ENCODE measurements around the gene TP53AIP1. TPM values are rescaled to one million over a fixed set of nuclear protein-coding genes. Genes with fewer than 3 reads are reported as not detected.

The TP53AIP1 gene
- total and polyA plus RNA-seq, 10 of the 15 experiments (the other 5 are each of a cell fraction or from before 2014, with no cell fraction given), result 0.01 TPM; not detected in 9

GRCh38 chr11:128900468-128900867, 42.2 kb downstream of the TP53AIP1 start:
- CTCF ChIA-PET, result no interaction called here
- no peaks in the 10 kb centered on the region for H3K9me3 ChIP-seq (replicated peaks; ENCODE audit: control insufficient read depth, insufficient read depth, low read length)
- RAD21 ChIA-PET (ENCODE audit: unreplicated experiment), result no interaction called here
- H3K36me3 ChIP-seq (ENCODE audit: control insufficient read depth in 2 of 2, insufficient read depth in 2 of 2, low read length in 1 of 2), result no peaks in the 10 kb centered on the region
- ATAC-seq (no peak), DNase-seq (ENCODE audit: low read depth, low spot score) (no peak), FAIRE-seq (no peak)
- H3K4me2 ChIP-seq (ENCODE audit: control insufficient read depth, insufficient read depth), result no peak overlapping the region
- H4K20me1 ChIP-seq (ENCODE audit: control insufficient read depth, insufficient read depth), result no peaks in the 10 kb centered on the region
- H3K9ac ChIP-seq (ENCODE audit: control insufficient read depth, insufficient read depth, low read length), result no peak overlapping the region
- SMC1A ChIA-PET (ENCODE audit: uncharacterized antibody, unreplicated experiment), result no interaction called here
- H3K4me3 ChIP-seq, result no peak overlapping the region
- WGBS (ENCODE audit: insufficient coverage, insufficient replicate concordance, low lambda C conversion rate, missing lambda C conversion rate), result 1% methylated on average over 4 of the region's 4 CpGs
- in situ Hi-C loops (cut with MboI) (no loop called here), intact Hi-C loops (cut with micrococcal nuclease; ENCODE audit: unreplicated experiment) (no loop called here)
- no peaks in the 10 kb centered on the region for H3K4me1 ChIP-seq (ENCODE audit: control insufficient read depth, insufficient read depth, low read length)
- H3K79me2 ChIP-seq (ENCODE audit: control insufficient read depth, insufficient read depth, low read length), result no peaks in the 10 kb centered on the region
- H3K27me3 ChIP-seq (replicated peaks in 1 of 2; ENCODE audit: control insufficient read depth in 2 of 2, insufficient read depth in 2 of 2, low read length in 1 of 2), result peaks cover 3% of the 10 kb centered on the region in 2 experiments; a peak in 2 of 4 replicates
- no peak overlapping the region for H3K27ac ChIP-seq (ENCODE audit: control insufficient read depth, insufficient read depth)
- no peak overlapping the region for H2AFZ ChIP-seq (ENCODE audit: control insufficient read depth, low read depth, low read length)
- BruUV-seq (replicated peaks), result no TSS peak
- POLR2A ChIA-PET, result no interaction called here
- TF ChIP-seq MXI1 (IDR thresholded peaks at IDR 0.05; ENCODE audit: low read depth, low read length), result no peak
- TF ChIP-seq, protein P1, sequence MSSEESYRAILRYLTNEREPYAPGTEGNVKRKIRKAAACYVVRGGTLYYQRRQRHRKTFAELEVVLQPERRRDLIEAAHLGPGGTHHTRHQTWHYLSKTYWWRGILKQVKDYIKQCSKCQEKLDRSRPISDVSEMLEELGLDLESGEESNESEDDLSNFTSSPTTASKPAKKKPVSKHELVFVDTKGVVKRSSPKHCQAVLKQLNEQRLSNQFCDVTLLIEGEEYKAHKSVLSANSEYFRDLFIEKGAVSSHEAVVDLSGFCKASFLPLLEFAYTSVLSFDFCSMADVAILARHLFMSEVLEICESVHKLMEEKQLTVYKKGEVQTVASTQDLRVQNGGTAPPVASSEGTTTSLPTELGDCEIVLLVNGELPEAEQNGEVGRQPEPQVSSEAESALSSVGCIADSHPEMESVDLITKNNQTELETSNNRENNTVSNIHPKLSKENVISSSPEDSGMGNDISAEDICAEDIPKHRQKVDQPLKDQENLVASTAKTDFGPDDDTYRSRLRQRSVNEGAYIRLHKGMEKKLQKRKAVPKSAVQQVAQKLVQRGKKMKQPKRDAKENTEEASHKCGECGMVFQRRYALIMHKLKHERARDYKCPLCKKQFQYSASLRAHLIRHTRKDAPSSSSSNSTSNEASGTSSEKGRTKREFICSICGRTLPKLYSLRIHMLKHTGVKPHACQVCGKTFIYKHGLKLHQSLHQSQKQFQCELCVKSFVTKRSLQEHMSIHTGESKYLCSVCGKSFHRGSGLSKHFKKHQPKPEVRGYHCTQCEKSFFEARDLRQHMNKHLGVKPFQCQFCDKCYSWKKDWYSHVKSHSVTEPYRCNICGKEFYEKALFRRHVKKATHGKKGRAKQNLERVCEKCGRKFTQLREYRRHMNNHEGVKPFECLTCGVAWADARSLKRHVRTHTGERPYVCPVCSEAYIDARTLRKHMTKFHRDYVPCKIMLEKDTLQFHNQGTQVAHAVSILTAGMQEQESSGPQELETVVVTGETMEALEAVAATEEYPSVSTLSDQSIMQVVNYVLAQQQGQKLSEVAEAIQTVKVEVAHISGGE (CRISPR knock-in tag; IDR thresholded peaks at IDR 0.05), result no peak
- no peak for TF ChIP-seq BHLHE40 (IDR thresholded peaks at IDR 0.05; ENCODE audit: borderline replicate concordance in 1 of 2, low read depth in 2 of 2, low read length in 1 of 2)
- TF ChIP-seq FOS (IDR thresholded peaks at IDR 0.05; ENCODE audit: borderline replicate concordance, extremely low read depth, insufficient read length), result no peak
- TF ChIP-seq DPF2 (IDR thresholded peaks at IDR 0.05), result no peak
- TF ChIP-seq, protein P2, sequence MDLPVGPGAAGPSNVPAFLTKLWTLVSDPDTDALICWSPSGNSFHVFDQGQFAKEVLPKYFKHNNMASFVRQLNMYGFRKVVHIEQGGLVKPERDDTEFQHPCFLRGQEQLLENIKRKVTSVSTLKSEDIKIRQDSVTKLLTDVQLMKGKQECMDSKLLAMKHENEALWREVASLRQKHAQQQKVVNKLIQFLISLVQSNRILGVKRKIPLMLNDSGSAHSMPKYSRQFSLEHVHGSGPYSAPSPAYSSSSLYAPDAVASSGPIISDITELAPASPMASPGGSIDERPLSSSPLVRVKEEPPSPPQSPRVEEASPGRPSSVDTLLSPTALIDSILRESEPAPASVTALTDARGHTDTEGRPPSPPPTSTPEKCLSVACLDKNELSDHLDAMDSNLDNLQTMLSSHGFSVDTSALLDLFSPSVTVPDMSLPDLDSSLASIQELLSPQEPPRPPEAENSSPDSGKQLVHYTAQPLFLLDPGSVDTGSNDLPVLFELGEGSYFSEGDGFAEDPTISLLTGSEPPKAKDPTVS (IDR thresholded peaks at IDR 0.05; ENCODE audit: low read depth, low read length), result no peak
- TF ChIP-seq ZNF24 (IDR thresholded peaks at IDR 0.05), result no peak
- TF ChIP-seq CTCF (IDR thresholded peaks at IDR 0.05 in 2 of 3, conservative IDR thresholded peaks at IDR 0.05 in 1 of 3; ENCODE audit: control insufficient read depth in 2 of 3, extremely low read depth in 1 of 3, insufficient read depth in 1 of 3, low read depth in 3 of 3, low read length in 3 of 3), result no peak
- TF ChIP-seq NFIC (IDR thresholded peaks at IDR 0.05; ENCODE audit: low read depth, low read length), result no peak
- TF ChIP-seq TCF7 (IDR thresholded peaks at IDR 0.05; ENCODE audit: borderline replicate concordance), result no peak
- TF ChIP-seq, protein P3, sequence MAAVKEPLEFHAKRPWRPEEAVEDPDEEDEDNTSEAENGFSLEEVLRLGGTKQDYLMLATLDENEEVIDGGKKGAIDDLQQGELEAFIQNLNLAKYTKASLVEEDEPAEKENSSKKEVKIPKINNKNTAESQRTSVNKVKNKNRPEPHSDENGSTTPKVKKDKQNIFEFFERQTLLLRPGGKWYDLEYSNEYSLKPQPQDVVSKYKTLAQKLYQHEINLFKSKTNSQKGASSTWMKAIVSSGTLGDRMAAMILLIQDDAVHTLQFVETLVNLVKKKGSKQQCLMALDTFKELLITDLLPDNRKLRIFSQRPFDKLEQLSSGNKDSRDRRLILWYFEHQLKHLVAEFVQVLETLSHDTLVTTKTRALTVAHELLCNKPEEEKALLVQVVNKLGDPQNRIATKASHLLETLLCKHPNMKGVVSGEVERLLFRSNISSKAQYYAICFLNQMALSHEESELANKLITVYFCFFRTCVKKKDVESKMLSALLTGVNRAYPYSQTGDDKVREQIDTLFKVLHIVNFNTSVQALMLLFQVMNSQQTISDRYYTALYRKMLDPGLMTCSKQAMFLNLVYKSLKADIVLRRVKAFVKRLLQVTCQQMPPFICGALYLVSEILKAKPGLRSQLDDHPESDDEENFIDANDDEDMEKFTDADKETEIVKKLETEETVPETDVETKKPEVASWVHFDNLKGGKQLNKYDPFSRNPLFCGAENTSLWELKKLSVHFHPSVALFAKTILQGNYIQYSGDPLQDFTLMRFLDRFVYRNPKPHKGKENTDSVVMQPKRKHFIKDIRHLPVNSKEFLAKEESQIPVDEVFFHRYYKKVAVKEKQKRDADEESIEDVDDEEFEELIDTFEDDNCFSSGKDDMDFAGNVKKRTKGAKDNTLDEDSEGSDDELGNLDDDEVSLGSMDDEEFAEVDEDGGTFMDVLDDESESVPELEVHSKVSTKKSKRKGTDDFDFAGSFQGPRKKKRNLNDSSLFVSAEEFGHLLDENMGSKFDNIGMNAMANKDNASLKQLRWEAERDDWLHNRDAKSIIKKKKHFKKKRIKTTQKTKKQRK (IDR thresholded peaks at IDR 0.05; ENCODE audit: low read depth, low read length), result no peak
- no peak for TF ChIP-seq CHD2 (IDR thresholded peaks at IDR 0.05; ENCODE audit: borderline replicate concordance, low read depth, low read length)
- TF ChIP-seq, protein P4, sequence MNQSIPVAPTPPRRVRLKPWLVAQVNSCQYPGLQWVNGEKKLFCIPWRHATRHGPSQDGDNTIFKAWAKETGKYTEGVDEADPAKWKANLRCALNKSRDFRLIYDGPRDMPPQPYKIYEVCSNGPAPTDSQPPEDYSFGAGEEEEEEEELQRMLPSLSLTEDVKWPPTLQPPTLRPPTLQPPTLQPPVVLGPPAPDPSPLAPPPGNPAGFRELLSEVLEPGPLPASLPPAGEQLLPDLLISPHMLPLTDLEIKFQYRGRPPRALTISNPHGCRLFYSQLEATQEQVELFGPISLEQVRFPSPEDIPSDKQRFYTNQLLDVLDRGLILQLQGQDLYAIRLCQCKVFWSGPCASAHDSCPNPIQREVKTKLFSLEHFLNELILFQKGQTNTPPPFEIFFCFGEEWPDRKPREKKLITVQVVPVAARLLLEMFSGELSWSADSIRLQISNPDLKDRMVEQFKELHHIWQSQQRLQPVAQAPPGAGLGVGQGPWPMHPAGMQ (IDR thresholded peaks at IDR 0.05; ENCODE audit: borderline replicate concordance), result no peak

Data from GM12878 (cell line).